Measurements from ENCODE around the gene SRMS. TPM values are rescaled to one million over a fixed set of nuclear protein-coding genes. Genes with fewer than 3 reads are reported as not detected.

SRMS gene
- total RNA-seq, 1 experiment from 2014 or later = 0.22 TPM

DNA sequence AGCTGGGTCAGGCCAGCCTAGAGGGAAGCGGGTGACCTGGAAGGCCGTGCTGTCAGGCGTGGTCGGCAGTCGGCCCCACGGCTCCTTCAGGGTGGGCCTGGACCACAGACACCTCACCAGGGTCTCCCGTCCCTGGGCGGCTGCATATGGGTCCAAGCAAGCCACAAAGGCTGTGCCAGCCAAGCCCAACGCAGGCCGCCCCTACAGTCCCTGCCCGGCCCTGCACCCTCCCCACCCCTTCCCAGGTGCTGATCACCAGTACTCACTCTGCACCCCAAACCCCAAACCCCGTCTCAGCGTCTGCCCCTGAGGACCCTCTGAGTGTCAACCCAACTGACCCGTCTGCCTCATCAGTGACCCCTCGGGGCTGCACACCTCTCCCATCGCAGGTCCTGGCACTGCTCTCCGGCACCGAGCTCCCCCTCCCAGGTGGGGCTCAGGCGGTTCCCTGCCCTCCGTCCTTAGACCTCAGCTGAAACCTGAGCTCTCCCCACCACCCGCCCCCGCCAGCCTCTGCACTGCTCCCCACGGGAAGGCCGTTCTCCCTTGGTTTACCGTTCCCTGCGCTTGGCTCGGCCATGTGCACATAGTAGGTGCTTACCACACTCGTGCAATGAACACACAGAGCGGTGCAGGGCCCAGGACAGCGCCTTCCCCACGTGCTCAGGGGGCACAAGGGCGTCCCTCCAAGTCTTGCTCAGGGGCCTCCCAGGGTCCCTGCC lies 28.4 kb downstream of the SRMS start:
- H3F3A ChIP-seq (ENCODE audit: low read length, unreplicated experiment) = peaks cover 4% of the 10 kb centered on the region
- H3K9me3 ChIP-seq (ENCODE audit: low read length) = no peaks in the 10 kb centered on the region
- H3K27me3 ChIP-seq (ENCODE audit: low read length) = no peaks in the 10 kb centered on the region
- POLR2A ChIA-PET (ENCODE audit: unreplicated experiment) = no interaction called here
- H2AFZ ChIP-seq (ENCODE audit: low read length) = peak overlapping the region; percentile 84; the same call in 1 of the 2 replicates
- no peaks in the 10 kb centered on the region for H3K9me2 ChIP-seq (replicated peaks; ENCODE audit: low read length)
- intact Hi-C loops (cut with micrococcal nuclease) = no loop called here
- peaks cover 24% of the 10 kb centered on the region for H4K20me1 ChIP-seq (ENCODE audit: low read length)
- peaks cover 27% of the 10 kb centered on the region for H3K79me2 ChIP-seq (ENCODE audit: low read length)
- CTCF ChIA-PET = no interaction called here
- H3K4me2 ChIP-seq (ENCODE audit: low read length) = peak overlapping the region; percentile 93
- H3K4me3 ChIP-seq (ENCODE audit: low read length) = peak overlapping the region; percentile 99
- H3K27ac ChIP-seq (ENCODE audit: low read length) = no peak overlapping the region
- no TSS peak for BruUV-seq (replicated peaks)
- peak overlapping the region; percentile 93 for H3K9ac ChIP-seq (ENCODE audit: low read length)
- TF ChIP-seq, protein P1, sequence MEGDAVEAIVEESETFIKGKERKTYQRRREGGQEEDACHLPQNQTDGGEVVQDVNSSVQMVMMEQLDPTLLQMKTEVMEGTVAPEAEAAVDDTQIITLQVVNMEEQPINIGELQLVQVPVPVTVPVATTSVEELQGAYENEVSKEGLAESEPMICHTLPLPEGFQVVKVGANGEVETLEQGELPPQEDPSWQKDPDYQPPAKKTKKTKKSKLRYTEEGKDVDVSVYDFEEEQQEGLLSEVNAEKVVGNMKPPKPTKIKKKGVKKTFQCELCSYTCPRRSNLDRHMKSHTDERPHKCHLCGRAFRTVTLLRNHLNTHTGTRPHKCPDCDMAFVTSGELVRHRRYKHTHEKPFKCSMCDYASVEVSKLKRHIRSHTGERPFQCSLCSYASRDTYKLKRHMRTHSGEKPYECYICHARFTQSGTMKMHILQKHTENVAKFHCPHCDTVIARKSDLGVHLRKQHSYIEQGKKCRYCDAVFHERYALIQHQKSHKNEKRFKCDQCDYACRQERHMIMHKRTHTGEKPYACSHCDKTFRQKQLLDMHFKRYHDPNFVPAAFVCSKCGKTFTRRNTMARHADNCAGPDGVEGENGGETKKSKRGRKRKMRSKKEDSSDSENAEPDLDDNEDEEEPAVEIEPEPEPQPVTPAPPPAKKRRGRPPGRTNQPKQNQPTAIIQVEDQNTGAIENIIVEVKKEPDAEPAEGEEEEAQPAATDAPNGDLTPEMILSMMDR (conservative IDR thresholded peaks at IDR 0.05; ENCODE audit: low read depth, low read length) = no peak
- TF ChIP-seq EZH2 (IDR thresholded peaks at IDR 0.05; ENCODE audit: low read length, unreplicated experiment) = no peak
- no peak for TF ChIP-seq EZH2phosphoT487 (IDR thresholded peaks at IDR 0.05; ENCODE audit: borderline replicate concordance, low read length)
- ATAC-seq (no peak), DNase-seq (no peak)
- H3K4me1 ChIP-seq (ENCODE audit: insufficient read depth, low read length) = peaks cover 13% of the 10 kb centered on the region
- peaks cover 24% of the 10 kb centered on the region for H3K36me3 ChIP-seq (ENCODE audit: low read depth, low read length)

DNA sequence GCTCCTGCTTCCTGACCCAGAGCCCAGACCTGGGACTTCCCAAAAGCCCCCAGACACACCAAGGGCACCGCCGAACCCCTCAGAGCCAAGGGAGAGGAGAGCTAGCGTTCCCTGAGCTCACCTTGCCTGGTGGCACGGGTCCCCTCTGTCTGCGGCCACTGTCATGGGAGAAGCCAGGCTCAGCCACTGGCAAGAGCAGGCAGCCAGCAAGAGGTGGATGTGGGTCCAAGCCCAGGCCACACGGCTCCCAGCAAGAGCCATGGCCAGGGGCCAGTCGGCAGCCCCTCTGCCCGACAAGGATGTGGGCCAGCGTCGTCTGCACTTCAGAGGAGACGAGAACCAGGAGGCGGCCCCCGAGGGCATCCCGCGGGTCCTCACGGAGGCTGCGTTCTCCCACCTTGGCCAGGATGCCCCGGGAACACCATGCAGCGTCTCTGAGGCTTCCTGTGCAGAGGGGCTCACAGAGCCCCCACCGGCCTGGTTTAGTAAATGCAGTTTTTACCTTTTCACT lies 29.1 kb downstream of the SRMS start:
- intact Hi-C loops (cut with micrococcal nuclease) = no loop called here
- Histone ChIP-seq H3K27ac (ENCODE audit: low read length) (no peak overlapping the region), H2AFZ (ENCODE audit: low read length) (no peak overlapping the region), H3K9me2 (replicated peaks; ENCODE audit: low read length) (no peaks in the 10 kb centered on the region), H3K27me3 (ENCODE audit: low read length) (no peaks in the 10 kb centered on the region), H3K9me3 (ENCODE audit: low read length) (no peaks in the 10 kb centered on the region), H3K4me3 (ENCODE audit: low read length) (no peak overlapping the region), H4K20me1 (ENCODE audit: low read length) (peaks cover 22% of the 10 kb centered on the region), H3K4me2 (ENCODE audit: low read length) (no peak overlapping the region), H3K9ac (ENCODE audit: low read length) (no peak overlapping the region), H3K4me1 (ENCODE audit: insufficient read depth, low read length) (peaks cover 13% of the 10 kb centered on the region), H3K79me2 (ENCODE audit: low read length) (peaks cover 27% of the 10 kb centered on the region), H3K36me3 (ENCODE audit: low read depth, low read length) (peaks cover 19% of the 10 kb centered on the region), H3F3A (ENCODE audit: low read length, unreplicated experiment) (peaks cover 4% of the 10 kb centered on the region)
- BruUV-seq (replicated peaks) = no TSS peak
- DNase-seq (no peak), ATAC-seq (no peak)
- TF ChIP-seq, protein P1 (conservative IDR thresholded peaks at IDR 0.05; ENCODE audit: low read depth, low read length) = no peak
- no peak for TF ChIP-seq EZH2 (IDR thresholded peaks at IDR 0.05; ENCODE audit: low read length, unreplicated experiment)
- no peak for TF ChIP-seq EZH2phosphoT487 (IDR thresholded peaks at IDR 0.05; ENCODE audit: borderline replicate concordance, low read length)
- CTCF ChIA-PET = no interaction called here
- POLR2A ChIA-PET (ENCODE audit: unreplicated experiment) = no interaction called here

Data from PC-3 (cell line).